GM19351 (cell line): ENCODE results near the gene KAZALD1.

Experiments
- ATAC-seq: cut with Tn5 transposase; IDR thresholded peaks from one replicate; pipeline ENCODE4 v1.9.1; 2021; ENCODE audit warnings: mild to moderate bottlenecking, moderate library complexity; ENCODE audit not compliant: unreplicated experiment

KAZALD1 gene

GRCh38 chr10:101046332-101047238 lies 15.2 kb upstream of the KAZALD1 start:
- ATAC-seq, result no peak

- ATAC-seq, result no peak
Observed at GRCh38 chr10:101047268-101047667, 14.5 kb upstream of the KAZALD1 start.

- no peak for ATAC-seq
Observed at GRCh38 chr10:101047961-101048892, 13.6 kb upstream of the KAZALD1 start.

DNA sequence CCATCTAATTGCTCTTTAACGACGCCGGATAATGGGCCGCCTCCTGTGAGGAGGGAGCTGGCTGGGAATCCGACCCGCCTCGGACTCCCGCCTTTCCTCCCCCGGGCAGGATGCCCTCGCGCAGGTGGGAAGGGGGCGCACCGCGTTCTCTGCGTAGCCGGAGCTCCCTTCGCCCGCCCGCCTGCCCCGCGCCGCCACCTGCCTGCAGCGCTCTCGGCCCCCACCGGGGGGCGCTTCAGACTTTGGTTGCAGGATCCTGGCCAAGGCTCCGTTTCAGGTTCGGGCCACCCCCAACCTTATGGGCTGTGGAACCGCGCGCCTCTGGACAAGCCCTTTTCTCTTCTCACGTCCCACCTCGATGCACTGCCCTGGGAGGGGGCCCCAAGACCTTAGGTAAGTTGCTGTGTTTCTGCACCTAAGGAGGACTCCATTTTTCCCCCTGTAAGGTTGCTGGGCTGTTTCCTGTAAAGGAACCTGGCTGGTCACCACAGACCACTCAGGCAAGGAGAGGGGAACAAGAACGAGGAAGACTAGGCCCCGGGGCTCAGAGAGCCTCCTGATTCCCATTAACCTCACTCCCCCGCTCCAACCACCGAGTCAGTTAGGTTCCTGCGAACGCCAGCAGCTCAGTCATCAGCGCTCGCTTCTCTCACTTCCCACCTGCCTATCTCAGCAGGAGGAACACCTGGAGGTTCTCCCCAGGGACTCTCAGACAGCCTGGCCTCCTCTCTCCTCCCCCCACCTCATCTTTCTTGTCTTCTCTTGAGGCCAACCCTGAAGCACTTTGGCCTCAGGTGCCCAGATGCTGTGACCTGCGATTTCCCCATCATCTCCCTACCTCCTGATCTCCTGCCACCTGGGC lies 11.3 kb upstream of the KAZALD1 start:
- ATAC-seq, result peak; percentile 74

DNA sequence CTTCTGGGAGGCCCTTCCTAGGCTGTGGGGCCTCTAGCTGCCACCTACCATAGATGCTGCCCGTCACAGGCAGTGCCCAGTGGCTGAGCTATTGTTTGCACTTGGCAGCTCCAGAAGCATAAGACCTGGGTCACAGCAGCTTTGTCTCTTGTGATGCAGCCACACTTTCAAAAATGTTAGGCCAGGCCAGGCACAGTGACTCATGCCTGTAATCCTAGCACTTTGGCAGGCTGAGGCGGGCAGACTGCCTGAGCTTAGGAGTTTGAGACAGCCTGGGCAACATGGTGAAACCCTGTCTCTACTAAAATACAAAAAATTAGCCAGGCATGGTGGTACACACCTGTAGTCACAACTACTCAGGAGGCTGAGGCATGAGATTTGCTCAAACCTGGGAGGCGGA lies 9.5 kb upstream of the KAZALD1 start:
- no peak for ATAC-seq

- no peak for ATAC-seq
Observed at GRCh38 chr10:101053516-101053915, 8.3 kb upstream of the KAZALD1 start.

DNA sequence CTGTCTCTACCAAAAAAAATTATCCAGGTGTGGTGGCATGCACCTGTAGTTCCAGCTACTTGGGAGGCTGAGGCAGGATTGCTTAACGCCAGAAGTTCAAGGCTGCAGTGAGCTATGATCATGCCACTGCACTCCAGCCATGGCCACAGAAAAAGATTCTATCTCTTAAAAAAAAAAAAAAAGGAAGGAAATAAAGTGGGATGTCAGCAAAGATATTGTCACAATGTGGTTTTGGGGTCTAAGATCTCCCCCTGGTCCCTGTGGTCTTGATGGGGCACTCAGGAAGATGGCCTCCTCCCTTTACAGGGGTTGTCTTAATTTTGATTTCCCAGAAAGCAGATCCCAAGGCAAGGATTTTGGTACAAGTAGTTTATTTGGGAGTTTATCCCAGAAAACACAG lies 7.4 kb upstream of the KAZALD1 start:
- no peak for ATAC-seq

GRCh38 chr10:101054876-101055275 lies 6.9 kb upstream of the KAZALD1 start:
- ATAC-seq, result no peak

DNA sequence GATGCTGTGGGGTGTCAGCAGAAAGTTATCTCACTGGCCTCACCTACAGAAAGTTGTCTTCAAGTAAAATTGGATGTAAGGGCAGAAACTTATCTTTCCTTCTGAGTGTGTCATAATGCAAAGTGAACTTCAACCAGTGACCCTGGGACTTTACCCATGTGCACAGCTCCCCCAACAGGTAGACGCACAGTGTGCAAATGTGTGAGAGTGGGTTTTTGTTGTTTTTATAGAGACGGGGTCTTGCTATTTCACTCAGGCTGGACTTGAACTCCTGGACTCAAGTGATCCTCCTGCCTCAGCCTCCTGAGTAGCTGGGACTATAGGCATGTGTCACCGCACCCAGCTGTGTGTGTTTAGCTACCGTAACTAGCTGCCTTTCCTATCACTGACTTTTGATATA lies 6.4 kb upstream of the KAZALD1 start:
- no peak for ATAC-seq

GRCh38 chr10:101056365-101057151 lies 5.2 kb upstream of the KAZALD1 start:
- ATAC-seq, result no peak

DNA sequence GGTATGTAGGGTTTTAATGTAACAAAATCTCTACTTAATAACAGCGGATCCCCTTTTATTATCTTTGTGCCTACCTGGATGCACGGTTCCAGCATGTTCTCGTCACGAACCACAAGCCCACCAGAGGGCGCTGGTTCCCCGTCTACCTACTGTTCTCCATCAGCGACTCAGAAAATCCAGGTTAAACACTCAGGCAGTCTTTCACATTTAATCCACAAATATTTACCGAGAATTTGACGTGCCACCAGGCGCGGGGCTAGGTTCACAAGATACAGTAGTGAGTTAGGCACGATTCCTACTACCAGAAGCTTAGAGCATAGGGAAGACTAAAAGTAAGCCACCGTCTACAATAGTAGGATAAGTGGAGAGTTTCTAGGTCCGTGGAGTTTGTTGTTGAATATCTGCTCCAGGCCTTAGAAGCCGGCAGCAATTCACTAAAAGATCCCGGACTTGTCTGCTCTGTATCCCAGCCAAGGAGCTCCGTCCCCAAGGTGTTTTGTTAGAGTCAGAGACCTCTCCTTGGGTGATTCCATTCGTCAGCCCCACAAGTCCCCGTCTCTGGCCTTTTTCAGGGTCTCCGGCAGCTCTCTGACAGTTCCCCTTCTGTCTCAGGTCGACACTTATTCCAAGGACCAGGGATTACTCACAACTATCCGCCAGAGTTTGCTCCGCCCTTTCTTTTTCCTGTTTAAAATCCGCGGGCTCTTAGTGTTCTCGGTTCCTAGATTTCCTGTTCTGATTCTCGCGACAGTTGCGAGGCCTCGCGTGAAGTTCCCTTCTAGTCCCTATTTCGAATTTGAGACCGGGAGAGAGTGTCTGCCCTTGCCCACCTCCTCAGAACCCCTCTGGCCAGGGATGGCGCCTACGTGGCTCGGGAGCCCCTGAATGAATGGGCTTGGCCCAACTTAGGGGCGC lies 1.5 kb upstream of the KAZALD1 start:
- ATAC-seq, result peak; percentile 49

DNA sequence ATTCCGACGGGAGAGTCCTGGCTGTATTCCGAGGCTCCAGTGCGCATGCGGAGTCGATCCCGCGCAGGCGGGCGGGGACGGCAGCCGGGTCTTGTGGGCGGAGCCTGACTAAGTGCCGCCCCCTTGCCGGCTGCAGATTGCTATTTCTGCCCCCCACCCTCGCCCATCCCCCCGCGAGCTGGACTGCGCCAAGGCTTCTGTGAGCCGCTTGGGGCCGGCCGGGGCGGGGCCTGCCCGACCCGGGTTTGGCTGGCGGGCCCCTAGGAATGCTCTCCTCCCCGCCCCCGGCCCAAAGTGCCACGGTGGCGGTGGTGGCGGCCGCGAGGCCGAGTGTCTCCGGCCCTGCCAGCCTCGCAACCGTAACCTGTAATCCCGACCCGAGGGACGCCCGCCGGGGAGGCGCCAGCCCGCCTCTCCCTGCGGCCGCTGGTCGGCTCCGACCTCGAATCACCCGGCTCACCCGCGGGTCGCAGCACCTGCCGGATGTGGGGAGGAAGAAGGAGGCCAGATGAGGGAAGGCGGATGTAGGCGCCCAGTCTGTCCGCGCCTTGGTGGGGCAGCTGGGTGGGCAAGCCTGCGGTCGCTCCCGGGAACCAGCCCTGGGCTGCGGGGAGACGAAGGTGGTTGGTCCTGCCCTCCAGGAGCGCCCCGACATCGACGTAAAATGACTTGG lies 702 bp upstream of the KAZALD1 start:
- peak; percentile 64 for ATAC-seq

- ATAC-seq, result peak; percentile 25
Observed at GRCh38 chr10:101062232-101063049, 652 bp downstream of the KAZALD1 start.

DNA sequence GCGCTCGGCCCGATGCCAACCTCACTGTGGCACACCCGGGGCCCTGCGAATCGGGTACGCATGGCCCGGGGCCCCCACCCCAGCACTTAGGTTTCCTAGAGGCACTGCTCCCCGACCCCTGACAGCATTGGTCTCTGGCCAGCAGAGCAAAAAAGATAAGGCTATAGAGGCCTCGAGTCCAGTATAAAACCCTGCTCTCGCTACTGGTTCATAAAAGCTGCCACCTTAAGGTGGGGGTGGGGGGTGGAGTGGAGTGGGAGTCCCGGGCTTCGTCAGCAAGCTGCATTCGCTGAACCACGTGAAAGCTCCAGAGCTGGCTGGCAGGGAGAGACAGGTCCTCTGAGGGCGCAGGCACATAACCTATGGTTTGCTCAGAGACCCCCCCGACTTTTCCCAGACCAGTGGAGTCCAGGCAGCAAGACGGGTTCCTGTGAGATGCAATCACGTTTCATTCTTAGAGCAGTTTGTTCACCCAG lies 1.3 kb downstream of the KAZALD1 start:
- no peak for ATAC-seq

GRCh38 chr10:101063548-101064414 lies 2.0 kb downstream of the KAZALD1 start:
- no peak for ATAC-seq

DNA sequence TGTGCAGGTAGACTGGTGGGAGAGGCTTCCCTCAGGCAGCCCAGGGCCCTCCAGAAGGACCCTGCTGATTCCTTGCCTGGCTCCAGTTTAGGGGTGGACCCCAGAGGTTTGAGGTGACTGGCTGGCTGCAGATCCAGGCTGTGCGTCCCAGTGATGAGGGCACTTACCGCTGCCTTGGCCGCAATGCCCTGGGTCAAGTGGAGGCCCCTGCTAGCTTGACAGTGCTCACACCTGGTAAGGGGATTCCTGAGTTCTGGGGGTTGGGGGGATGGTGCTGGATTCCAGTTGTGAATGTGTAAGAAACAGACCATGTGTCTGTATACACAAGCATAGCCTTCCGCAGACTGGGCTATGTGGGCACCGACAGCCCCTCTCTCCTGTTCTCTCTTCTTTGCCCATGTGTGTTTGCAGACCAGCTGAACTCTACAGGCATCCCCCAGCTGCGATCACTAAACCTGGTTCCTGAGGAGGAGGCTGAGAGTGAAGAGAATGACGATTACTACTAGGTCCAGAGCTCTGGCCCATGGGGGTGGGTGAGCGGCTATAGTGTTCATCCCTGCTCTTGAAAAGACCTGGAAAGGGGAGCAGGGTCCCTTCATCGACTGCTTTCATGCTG lies 2.7 kb downstream of the KAZALD1 start:
- no peak for ATAC-seq
